Activated naive CD8-positive, alpha-beta T cell (primary cell): Measurements from ENCODE around the gene RNPEP.

Experiments
- H3K27ac Mint-ChIP-seq: one replicate; pipeline ENCODE4 v1.8.0; 2021; ENCODE audit warnings: mixed read lengths
- H3K27me3 Mint-ChIP-seq: one replicate; pipeline ENCODE4 v1.8.0; 2021; ENCODE audit warnings: mixed read lengths
- H3K36me3 Mint-ChIP-seq: one replicate; pipeline ENCODE4 v1.8.0; 2021; ENCODE audit warnings: mixed read lengths
- H3K4me1 Mint-ChIP-seq: one replicate; pipeline ENCODE4 v1.8.0; 2021; ENCODE audit warnings: low read depth, mixed read lengths
- H3K4me3 Mint-ChIP-seq: one replicate; pipeline ENCODE4 v1.8.0; 2021; ENCODE audit warnings: mild to moderate bottlenecking, mixed read lengths
- H3K9me3 Mint-ChIP-seq: one replicate; pipeline ENCODE4 v1.8.0; 2021; ENCODE audit warnings: low read depth, mixed read lengths

RNPEP gene

DNA sequence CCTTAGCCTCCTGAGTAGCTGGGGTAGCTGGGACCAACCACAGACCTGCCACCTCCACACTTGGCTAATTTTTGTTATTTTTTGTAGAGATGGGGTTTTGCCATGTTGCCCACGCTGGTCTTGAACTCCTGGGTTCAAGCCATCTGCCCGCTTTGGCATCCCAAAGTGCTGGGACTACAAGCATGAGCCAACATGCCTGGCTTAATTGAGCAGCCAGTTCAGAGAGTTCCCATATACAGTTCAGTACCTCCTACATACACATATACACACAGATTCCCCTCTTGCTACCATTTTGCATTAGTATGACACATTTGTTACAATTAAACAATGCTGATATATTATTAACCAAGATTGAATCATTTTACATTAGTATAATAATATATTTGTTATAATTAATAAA, 2.9 kb downstream of the RNPEP start:
- no peak overlapping the region for H3K4me3 Mint-ChIP-seq
- H3K27me3 Mint-ChIP-seq, result no peaks in the 10 kb centered on the region
- peaks cover 24% of the 10 kb centered on the region for H3K4me1 Mint-ChIP-seq
- no peaks in the 10 kb centered on the region for H3K9me3 Mint-ChIP-seq
- no peak overlapping the region for H3K27ac Mint-ChIP-seq
- no peaks in the 10 kb centered on the region for H3K36me3 Mint-ChIP-seq

- no peaks in the 10 kb centered on the region for H3K36me3 Mint-ChIP-seq
These were observed 6.2 kb downstream of the RNPEP start for GRCh38 chr1:201988601-201989000.

DNA sequence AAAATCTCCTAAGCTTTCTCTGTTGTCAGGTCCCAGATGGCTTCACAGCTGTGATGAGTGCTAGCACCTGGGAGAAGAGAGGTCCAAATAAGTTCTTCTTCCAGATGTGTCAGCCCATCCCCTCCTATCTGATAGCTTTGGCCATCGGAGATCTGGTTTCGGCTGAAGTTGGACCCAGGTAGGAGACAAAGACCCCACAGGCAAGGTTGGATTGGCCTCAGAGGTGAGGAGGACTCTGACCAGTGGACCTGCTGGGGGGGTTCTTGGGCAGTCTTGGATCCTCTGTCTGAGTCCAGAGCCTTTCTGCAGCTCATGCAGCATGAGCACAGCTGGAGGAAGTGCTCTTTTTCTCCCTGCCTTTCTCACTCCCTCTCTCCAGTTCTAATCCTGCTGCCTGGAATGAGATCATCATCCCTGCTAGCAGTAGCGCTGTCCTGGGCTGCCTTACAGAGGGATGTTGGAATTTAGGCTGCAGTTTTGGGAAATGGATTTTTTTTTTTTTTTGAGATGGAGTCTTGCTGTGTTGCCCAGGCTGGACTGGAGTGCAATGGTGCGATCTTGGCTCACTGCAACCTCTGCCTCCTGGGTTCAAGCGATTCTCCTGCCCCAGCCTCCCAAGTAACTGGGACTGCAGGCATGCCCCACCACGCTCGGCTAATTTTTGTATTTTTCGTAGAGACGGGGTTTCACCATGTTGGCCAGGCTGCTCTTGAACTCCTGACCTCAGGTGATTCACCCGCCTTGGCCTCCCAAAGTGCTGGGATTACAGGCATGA, 7.1 kb downstream of the RNPEP start:
- Mint-ChIP-seq H3K9me3 (no peaks in the 10 kb centered on the region), H3K27me3 (no peaks in the 10 kb centered on the region), H3K4me3 (no peak overlapping the region), H3K27ac (no peak overlapping the region), H3K4me1 (peaks cover 4% of the 10 kb centered on the region), H3K36me3 (no peaks in the 10 kb centered on the region)

More at GRCh38 chr1:201988601-201989000, 6.2 kb downstream of the RNPEP start:
- no peaks in the 10 kb centered on the region for H3K9me3 Mint-ChIP-seq
- H3K27me3 Mint-ChIP-seq, result no peaks in the 10 kb centered on the region
- H3K4me3 Mint-ChIP-seq, result no peak overlapping the region
- no peak overlapping the region for H3K27ac Mint-ChIP-seq
- H3K4me1 Mint-ChIP-seq, result peaks cover 10% of the 10 kb centered on the region

GRCh38 chr1:201990427-201990826, 8.0 kb downstream of the RNPEP start:
- no peak overlapping the region for H3K4me3 Mint-ChIP-seq

DNA sequence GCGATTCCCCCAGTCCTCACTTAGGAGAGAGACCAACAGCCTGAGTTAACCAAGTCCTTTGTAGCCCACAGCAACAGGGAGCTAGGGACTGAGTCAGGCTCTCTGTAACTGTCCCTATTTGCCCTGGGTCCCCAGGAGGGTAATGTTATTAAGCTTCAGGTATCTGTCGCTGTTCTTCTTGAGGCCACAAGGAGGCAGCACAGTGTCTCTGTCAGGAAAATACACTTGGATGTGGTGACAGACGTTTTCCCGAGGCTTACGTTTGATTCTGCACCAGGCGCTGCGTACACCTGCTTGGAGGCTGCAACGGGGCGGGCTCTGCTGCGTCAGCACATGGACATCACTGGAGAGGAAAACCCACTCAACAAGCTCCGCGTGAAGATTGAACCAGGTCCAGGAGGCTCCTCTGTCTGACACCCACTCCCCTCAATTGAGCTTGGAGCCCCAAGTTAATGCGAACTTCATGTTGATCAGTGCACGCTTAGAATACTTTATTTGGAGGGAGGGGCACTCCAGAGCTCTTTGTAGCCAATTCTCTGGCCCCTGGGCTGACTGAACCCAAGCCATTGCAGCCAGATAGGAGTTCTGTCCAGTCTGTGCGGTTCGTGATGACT, 17.3 kb downstream of the RNPEP start:
- H3K27ac Mint-ChIP-seq, result no peak overlapping the region
- H3K4me3 Mint-ChIP-seq, result no peak overlapping the region
- H3K4me1 Mint-ChIP-seq, result no peaks in the 10 kb centered on the region
- no peaks in the 10 kb centered on the region for H3K9me3 Mint-ChIP-seq
- H3K36me3 Mint-ChIP-seq, result peaks cover 8% of the 10 kb centered on the region
- H3K27me3 Mint-ChIP-seq, result no peaks in the 10 kb centered on the region

More at GRCh38 chr1:201990427-201990826, 8.0 kb downstream of the RNPEP start:
- Mint-ChIP-seq H3K9me3 (no peaks in the 10 kb centered on the region), H3K27me3 (no peaks in the 10 kb centered on the region), H3K27ac (no peak overlapping the region), H3K36me3 (no peaks in the 10 kb centered on the region), H3K4me1 (peaks cover under 1% of the 10 kb centered on the region)

- H3K36me3 Mint-ChIP-seq, result peaks cover 8% of the 10 kb centered on the region
These were observed 20.1 kb downstream of the RNPEP start for GRCh38 chr1:202002507-202002906.

DNA sequence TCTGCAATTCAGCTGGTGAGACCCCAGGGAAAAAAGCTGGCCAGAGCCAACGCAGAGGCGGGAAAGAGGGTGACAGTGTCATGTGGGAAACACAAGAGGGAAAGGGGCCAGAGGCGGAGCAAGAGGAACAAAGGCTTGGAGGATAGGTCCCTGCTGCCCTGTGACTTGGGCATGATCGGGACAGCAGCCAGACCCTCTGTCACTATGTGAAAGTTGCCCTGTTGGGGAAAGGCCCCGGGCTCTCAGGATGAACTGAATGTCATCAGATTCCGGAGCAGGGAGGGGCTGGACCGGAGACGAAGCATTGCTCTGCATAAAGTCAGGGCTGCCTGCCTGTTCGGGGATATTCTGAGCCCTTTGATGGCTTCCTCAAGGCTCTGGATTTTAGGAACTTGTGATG, 22.3 kb downstream of the RNPEP start:
- no peaks in the 10 kb centered on the region for H3K4me1 Mint-ChIP-seq
- H3K27ac Mint-ChIP-seq, result no peak overlapping the region
- no peaks in the 10 kb centered on the region for H3K27me3 Mint-ChIP-seq
- peaks cover 8% of the 10 kb centered on the region for H3K36me3 Mint-ChIP-seq
- no peak overlapping the region for H3K4me3 Mint-ChIP-seq
- H3K9me3 Mint-ChIP-seq, result no peaks in the 10 kb centered on the region

More at GRCh38 chr1:202002507-202002906, 20.1 kb downstream of the RNPEP start:
- Mint-ChIP-seq H3K4me1 (no peaks in the 10 kb centered on the region), H3K4me3 (no peak overlapping the region), H3K9me3 (no peaks in the 10 kb centered on the region), H3K27me3 (no peaks in the 10 kb centered on the region), H3K27ac (no peak overlapping the region)

GRCh38 chr1:202005958-202006357, 23.5 kb downstream of the RNPEP start:
- no peaks in the 10 kb centered on the region for H3K9me3 Mint-ChIP-seq
- H3K4me1 Mint-ChIP-seq, result no peaks in the 10 kb centered on the region
- H3K36me3 Mint-ChIP-seq, result peaks cover 3% of the 10 kb centered on the region
- H3K27me3 Mint-ChIP-seq, result no peaks in the 10 kb centered on the region
- no peak overlapping the region for H3K4me3 Mint-ChIP-seq
- H3K27ac Mint-ChIP-seq, result no peak overlapping the region

DNA sequence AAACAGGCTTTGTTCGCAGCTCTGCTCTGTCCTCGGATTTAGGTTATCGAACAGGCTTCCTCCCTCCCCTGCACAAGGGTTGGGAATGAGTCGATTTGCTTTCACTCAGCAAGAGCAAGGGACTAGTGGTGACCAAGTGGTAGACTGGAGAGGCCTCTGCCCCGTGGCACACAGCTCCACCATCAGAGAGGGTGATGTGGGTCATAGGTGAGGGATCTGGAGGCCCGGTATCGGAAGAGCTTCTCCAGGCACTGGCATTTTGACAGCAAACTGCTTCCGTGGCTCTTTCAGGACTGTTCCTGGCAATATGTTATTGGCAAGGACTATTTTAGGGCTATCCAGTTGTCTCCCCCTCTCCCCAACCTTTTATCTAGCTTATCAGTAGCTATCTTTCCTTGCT, 24.9 kb downstream of the RNPEP start:
- Mint-ChIP-seq H3K4me3 (no peak overlapping the region), H3K27me3 (no peaks in the 10 kb centered on the region), H3K27ac (no peak overlapping the region), H3K4me1 (no peaks in the 10 kb centered on the region), H3K9me3 (no peaks in the 10 kb centered on the region), H3K36me3 (peaks cover 3% of the 10 kb centered on the region)

DNA sequence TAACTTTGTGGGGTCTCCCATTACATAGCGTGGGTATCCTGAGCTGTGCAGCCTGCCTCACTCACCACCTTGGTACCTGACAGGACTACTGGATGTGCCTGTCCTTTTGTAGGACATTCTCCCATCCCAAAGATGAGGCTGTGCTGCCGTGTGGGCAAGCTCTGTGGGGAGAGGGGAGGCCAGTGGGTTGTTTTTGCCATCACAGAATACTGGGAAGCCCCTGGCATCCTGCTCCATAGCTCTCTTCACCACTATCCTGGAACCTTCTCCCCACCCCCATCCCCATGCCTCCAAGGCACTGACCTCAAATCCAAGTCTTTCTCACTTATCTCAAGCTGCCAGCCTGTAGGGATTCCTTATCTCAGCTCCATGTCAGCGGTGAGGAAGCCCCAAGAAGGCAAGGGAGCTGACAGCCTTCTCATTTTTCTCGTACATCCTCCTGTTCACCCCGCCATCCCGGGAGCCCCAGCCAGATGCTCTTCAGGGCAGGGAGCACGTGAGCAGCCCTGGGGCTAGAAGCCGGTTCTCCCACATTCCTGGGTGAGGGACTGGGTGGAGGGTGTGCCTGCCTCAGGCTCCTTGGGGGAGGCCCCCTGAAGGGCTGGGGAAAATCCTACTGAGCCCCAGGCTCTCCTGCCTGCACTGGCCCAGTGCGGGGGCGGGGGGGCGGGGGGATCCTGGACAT, 25.5 kb downstream of the RNPEP start:
- Mint-ChIP-seq H3K4me3 (no peak overlapping the region), H3K9me3 (no peaks in the 10 kb centered on the region), H3K36me3 (peaks cover 3% of the 10 kb centered on the region), H3K27ac (no peak overlapping the region), H3K27me3 (no peaks in the 10 kb centered on the region), H3K4me1 (no peaks in the 10 kb centered on the region)

DNA sequence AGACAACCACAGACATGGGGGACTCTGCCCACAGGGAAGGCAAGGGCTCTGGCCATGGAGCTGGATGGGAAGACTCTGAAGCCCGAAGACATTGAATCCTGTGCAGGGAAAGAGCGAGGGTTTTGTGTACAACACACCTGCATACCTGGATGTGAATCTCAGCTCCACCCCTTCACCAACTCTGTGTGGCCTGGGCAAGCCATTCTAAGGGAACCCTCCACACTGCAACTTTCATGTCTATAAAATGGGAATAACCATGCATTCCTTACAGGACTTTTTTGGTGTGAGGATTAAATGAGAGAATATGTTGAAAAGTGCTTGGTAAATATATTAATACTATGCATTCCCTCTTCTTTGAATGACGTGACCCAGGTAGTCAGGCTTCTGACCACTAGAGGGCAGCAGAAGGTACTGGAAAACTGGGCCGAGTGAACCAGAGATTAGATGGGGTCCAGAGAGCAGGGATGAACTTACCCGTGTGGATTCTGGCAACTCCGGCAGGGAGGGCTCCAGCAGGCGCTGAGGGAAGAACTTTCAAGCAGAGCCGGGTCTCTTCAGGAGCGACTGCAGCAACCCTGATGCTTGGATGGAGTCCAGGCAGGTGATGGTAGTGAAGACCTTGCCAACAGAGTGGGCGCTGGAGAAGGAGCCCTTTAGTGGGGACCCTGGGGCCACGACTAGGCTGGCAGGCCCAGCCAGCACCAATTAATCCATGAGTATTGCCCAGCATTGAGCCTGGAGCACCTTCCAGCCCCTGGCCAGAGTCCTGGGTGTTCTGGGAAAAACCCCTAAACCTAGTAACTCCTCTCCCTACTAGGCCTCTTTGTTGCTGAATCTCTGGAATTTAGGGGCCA, 27.1 kb downstream of the RNPEP start:
- Mint-ChIP-seq H3K4me3 (no peak overlapping the region), H3K4me1 (no peaks in the 10 kb centered on the region), H3K9me3 (no peaks in the 10 kb centered on the region), H3K27ac (no peak overlapping the region), H3K36me3 (no peaks in the 10 kb centered on the region), H3K27me3 (no peaks in the 10 kb centered on the region)

DNA sequence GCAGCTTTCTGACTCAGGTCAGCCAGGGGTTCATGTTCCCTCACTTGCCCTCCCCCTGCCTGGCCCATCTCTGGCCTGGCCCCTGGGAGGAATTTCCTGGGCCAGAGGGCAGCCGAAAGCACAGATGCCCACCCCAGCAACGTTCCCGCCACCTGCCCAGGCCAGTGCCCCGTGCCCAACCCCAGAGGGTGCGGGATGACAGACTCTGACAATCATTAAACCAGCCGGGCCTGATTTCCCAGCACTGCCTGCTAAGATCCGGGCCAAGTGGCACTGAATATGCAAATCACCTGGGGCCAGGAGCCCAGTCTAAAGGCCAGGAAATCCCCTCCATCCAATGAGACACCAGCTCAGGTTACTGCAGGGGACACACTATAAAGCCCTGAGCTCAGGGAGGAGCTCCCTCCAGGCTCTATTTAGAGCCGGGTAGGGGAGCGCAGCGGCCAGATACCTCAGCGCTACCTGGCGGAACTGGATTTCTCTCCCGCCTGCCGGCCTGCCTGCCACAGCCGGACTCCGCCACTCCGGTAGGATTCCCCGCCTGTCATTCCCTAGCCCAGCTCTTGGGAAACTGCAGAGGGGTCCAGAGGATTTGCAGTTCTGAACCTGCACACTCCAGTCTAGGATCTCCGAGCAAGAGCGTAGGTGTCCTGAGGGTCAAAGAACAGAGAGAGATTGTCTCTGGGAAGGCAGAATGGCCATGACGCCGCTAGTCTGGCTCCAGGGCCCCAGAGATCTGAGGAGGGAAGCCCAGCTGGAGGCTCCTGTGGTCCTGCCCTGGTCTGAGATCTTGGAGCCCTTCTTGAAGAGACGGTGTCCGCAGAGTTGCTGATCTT, 27.9 kb downstream of the RNPEP start, which contains the start of gene ELF3:
ELF3 (plus strand) TSS at position 408 of the 836 bp plus-strand sequence. CDS start 550 bp downstream, outside the sequence.
- Mint-ChIP-seq H3K27ac (no peak within 1 kb of the TSS), H3K36me3 (no peaks in the 10 kb centered on the region), H3K4me3 (no peak within 1 kb of the TSS), H3K27me3 (no peaks in the 10 kb centered on the region), H3K9me3 (no peaks in the 10 kb centered on the region), H3K4me1 (no peaks in the 10 kb centered on the region)

DNA sequence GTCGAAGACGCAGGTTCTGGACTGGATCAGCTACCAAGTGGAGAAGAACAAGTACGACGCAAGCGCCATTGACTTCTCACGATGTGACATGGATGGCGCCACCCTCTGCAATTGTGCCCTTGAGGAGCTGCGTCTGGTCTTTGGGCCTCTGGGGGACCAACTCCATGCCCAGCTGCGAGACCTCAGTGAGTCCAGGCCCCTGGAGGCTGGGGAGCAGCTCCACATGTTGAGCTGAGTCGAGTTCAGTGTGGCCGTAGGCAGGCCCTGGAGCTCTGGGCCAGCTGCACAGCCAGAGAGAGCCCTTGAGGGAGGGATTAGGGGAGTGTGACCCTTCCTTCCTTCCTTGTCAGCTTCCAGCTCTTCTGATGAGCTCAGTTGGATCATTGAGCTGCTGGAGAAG, 29.5 kb downstream of the RNPEP start:
- H3K27ac Mint-ChIP-seq, result no peak overlapping the region
- H3K27me3 Mint-ChIP-seq, result no peaks in the 10 kb centered on the region
- no peaks in the 10 kb centered on the region for H3K9me3 Mint-ChIP-seq
- H3K36me3 Mint-ChIP-seq, result peaks cover 2% of the 10 kb centered on the region
- no peak overlapping the region for H3K4me3 Mint-ChIP-seq
- H3K4me1 Mint-ChIP-seq, result no peaks in the 10 kb centered on the region
